ENCODE measurements around the gene FCGR3B.
A peak's percentile ranks its signal among the peaks of the same experiment; 100 is the strongest.
"Not testable (repeated sequence)": the region's sequence is repeated elsewhere in the genome, so short reads cannot be mapped to it uniquely, and the experiment has no call there.

The FCGR3B gene

DNA sequence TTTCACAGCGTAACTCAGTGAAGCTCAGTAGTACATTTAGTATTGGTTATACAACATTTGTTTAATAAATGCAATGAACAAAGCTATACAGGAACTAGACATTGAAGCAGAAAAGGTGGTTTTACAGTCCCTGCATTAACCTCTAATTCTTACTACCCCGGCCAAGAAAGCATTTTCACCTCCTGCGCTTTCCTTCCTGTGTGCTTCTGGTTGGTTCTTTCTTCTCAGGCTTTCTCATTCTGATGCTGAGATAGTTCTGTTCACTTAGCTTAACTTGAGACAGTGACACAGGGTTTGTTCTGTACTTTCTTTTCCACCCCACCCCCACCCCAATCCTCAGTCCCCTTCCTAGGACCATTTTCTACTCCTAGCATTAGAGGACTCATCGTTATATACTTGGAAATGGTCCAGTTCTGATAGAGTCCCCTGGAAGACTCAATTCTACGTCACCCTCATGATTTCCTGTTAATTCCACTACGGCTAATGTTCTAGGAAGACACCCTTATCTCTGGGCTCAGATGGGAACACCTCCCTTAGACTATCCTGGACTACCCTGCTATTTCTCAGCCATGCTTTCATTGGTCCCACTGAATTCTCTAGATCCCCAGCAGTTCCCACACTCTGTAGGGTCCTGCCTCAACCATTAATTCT, 7.5 kb downstream of the FCGR3B start:
- not testable (repeated sequence) for H3K27me3 Mint-ChIP-seq; H3K27ac Mint-ChIP-seq; H3K9me3 Mint-ChIP-seq; H3K36me3 Mint-ChIP-seq (ENCODE audit: low read depth); H3K4me3 Mint-ChIP-seq; DNase-seq
- H3K4me1 Mint-ChIP-seq (ENCODE audit: low read depth) = peaks cover 32% of the 10 kb centered on the region

DNA sequence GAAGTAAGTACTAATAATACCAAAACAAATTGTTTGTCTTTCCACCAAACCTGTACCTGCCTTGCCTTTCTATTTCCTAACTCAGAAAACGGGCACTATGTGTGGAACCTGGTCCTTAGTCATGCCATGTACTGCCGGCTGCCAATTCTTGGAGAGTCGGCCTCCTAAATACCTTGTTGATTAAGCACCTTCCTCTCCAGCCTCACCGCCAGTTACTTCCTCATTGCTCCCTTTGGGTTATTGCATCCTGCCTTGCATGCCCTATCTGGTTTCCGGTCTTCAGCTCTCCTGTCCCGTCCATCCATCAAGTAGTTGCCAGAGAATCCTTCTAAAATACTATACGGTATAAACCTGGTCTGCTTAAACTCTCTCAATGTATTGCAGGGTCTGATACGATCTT, 8.9 kb downstream of the FCGR3B start:
- H3K36me3 Mint-ChIP-seq (ENCODE audit: low read depth); H3K27me3 Mint-ChIP-seq; H3K9me3 Mint-ChIP-seq; DNase-seq; H3K27ac Mint-ChIP-seq; H3K4me3 Mint-ChIP-seq: not testable (repeated sequence)
- peaks cover 32% of the 10 kb centered on the region for H3K4me1 Mint-ChIP-seq (ENCODE audit: low read depth)

GRCh38 chr1:161621181-161622000, 9.6 kb downstream of the FCGR3B start:
- H3K4me1 Mint-ChIP-seq (ENCODE audit: low read depth) = peaks cover 29% of the 10 kb centered on the region
- H3K27me3 Mint-ChIP-seq; H3K36me3 Mint-ChIP-seq (ENCODE audit: low read depth); H3K9me3 Mint-ChIP-seq: not testable (repeated sequence)
- peak overlapping the region; percentile 90 for H3K27ac Mint-ChIP-seq
- DNase-seq = peak; percentile 87
- H3K4me3 Mint-ChIP-seq = peak overlapping the region; percentile 86

GRCh38 chr1:161620399-161620798, 10.6 kb downstream of the FCGR3B start:
- not testable (repeated sequence) for H3K4me3 Mint-ChIP-seq; DNase-seq; H3K9me3 Mint-ChIP-seq; H3K36me3 Mint-ChIP-seq (ENCODE audit: low read depth); H3K27me3 Mint-ChIP-seq; H3K27ac Mint-ChIP-seq
- peaks cover 29% of the 10 kb centered on the region for H3K4me1 Mint-ChIP-seq (ENCODE audit: low read depth)

DNA sequence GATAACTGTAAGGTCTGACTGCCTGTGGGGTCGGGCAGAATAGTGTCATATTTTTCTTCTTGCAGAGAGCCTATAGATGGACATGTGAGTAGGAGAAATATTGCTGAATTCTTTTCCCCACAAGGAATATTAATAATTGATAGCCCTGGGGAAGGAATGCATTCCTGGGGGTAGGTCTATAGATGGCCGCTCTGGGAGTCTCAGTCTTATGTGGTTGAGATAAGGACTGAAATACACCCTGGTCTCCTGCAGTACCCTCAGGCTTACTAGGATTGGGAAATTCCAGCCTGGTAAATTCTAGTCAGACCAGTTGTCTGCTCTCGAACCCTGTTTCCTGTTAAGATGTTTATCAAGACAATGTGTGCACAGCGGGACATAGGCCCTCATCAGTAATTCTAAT, 12.5 kb downstream of the FCGR3B start:
- H3K27me3 Mint-ChIP-seq; H3K4me3 Mint-ChIP-seq; DNase-seq; H3K36me3 Mint-ChIP-seq (ENCODE audit: low read depth); H3K27ac Mint-ChIP-seq; H3K9me3 Mint-ChIP-seq: not testable (repeated sequence)
- peaks cover 18% of the 10 kb centered on the region for H3K4me1 Mint-ChIP-seq (ENCODE audit: low read depth)

DNA sequence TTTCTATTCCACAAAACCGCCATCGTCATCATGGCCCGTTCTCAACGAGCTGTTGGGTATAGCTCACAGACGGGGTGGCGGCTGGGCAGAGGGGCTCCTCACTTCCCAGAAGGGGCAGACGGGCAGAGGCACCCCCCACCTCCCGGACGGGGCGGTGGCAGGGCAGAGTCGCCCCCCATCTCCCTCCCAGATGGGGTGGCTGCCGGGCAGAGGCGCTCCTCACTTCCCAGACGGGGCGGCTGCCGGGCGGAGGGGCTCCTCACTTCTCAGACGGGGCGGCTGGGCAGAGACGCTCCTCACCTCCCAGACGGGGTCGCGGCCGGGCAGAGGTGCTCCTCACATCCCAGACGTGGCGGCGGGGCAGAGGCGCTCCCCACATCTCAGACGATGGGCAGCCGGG, 14.6 kb downstream of the FCGR3B start:
- H3K4me1 Mint-ChIP-seq (ENCODE audit: low read depth) = peaks cover 12% of the 10 kb centered on the region
- H3K36me3 Mint-ChIP-seq (ENCODE audit: low read depth) = not testable (repeated sequence)

DNA sequence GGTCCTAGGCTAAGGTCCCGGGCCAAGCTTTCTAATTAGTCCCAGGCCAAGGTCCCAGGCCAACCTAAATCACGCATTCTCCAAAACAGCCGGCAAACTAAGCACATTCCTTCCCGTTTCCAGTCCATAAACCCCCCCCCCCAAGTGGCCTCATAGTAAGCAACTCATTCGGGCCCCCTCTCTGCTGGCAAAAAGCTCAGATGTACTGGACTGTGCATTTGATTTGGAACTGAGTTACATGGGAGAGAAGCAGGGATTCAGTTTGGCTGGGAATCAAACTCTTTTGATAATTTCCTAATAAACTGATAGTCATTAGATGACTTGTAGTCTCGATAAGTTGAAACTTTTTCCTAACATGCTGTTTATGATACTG, 17.8 kb downstream of the FCGR3B start:
- H3K27me3 Mint-ChIP-seq; DNase-seq; H3K36me3 Mint-ChIP-seq (ENCODE audit: low read depth); H3K4me1 Mint-ChIP-seq (ENCODE audit: low read depth); H3K9me3 Mint-ChIP-seq: not testable (repeated sequence)
- H3K4me3 Mint-ChIP-seq = peak overlapping the region; percentile 81
- H3K27ac Mint-ChIP-seq = peak overlapping the region; percentile 86

More for the DNA sequence above, 14.6 kb downstream of the FCGR3B start:
- not testable (repeated sequence) for DNase-seq, H3K27me3 Mint-ChIP-seq, H3K27ac Mint-ChIP-seq, H3K4me3 Mint-ChIP-seq, H3K9me3 Mint-ChIP-seq

DNA sequence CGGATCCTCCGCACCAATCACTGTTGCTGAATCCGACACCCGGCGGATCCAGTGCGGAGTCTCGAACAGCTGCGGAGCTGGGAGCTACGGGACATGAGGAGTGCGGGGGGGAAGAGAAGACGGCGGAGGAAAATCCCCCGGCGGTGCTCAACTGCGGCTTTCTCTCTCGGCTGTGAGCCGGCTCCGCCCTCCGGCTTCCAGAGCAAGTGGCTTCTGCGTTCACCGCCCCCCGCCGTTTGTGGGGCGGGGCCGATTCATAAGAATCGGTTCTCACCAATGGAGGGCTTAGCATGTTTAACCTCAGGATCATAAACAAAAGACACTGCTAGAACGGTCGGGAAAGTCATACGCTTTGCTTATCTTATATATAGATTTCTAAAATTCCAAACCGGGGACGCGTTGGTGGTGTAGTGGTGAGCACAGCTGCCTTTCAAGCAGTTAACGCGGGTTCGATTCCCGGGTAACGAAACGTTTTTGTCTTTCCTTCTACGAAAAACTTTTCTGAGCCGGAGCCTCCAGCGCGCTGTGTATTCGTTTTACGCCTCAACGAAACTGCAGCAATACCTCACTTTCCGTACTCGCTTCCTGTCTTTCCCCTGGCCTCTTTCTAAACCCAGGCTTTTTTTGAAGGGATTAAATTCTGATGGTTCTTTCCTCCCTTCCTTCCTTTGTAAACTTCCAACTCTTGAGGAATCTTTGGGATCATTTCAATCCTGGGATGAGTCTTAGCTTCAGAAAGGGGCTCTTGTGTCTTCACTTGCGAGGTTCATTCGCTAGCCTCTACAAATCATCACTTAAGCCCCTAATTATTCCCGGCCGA, 18.4 kb downstream of the FCGR3B start:
- H3K4me1 Mint-ChIP-seq (ENCODE audit: low read depth); H3K27me3 Mint-ChIP-seq; H3K9me3 Mint-ChIP-seq; H3K36me3 Mint-ChIP-seq (ENCODE audit: low read depth): not testable (repeated sequence)
- peak; percentile 82 for DNase-seq
- H3K4me3 Mint-ChIP-seq = peak overlapping the region; percentile 81
- peak overlapping the region; percentile 86 for H3K27ac Mint-ChIP-seq

GRCh38 chr1:161611866-161612321, 19.1 kb downstream of the FCGR3B start:
- not testable (repeated sequence) for H3K9me3 Mint-ChIP-seq; H3K4me1 Mint-ChIP-seq (ENCODE audit: low read depth); H3K36me3 Mint-ChIP-seq (ENCODE audit: low read depth); DNase-seq; H3K27me3 Mint-ChIP-seq
- peak overlapping the region; percentile 81 for H3K4me3 Mint-ChIP-seq
- peak overlapping the region; percentile 86 for H3K27ac Mint-ChIP-seq

GRCh38 chr1:161610198-161610597, 20.8 kb downstream of the FCGR3B start:
- not testable (repeated sequence) for H3K4me1 Mint-ChIP-seq (ENCODE audit: low read depth); H3K27ac Mint-ChIP-seq; H3K36me3 Mint-ChIP-seq (ENCODE audit: low read depth); DNase-seq; H3K27me3 Mint-ChIP-seq; H3K4me3 Mint-ChIP-seq; H3K9me3 Mint-ChIP-seq

GRCh38 chr1:161606541-161607336, 24.2 kb downstream of the FCGR3B start:
- H3K4me1 Mint-ChIP-seq (ENCODE audit: low read depth); H3K9me3 Mint-ChIP-seq; DNase-seq; H3K27ac Mint-ChIP-seq; H3K4me3 Mint-ChIP-seq; H3K27me3 Mint-ChIP-seq; H3K36me3 Mint-ChIP-seq (ENCODE audit: low read depth): not testable (repeated sequence)

DNA sequence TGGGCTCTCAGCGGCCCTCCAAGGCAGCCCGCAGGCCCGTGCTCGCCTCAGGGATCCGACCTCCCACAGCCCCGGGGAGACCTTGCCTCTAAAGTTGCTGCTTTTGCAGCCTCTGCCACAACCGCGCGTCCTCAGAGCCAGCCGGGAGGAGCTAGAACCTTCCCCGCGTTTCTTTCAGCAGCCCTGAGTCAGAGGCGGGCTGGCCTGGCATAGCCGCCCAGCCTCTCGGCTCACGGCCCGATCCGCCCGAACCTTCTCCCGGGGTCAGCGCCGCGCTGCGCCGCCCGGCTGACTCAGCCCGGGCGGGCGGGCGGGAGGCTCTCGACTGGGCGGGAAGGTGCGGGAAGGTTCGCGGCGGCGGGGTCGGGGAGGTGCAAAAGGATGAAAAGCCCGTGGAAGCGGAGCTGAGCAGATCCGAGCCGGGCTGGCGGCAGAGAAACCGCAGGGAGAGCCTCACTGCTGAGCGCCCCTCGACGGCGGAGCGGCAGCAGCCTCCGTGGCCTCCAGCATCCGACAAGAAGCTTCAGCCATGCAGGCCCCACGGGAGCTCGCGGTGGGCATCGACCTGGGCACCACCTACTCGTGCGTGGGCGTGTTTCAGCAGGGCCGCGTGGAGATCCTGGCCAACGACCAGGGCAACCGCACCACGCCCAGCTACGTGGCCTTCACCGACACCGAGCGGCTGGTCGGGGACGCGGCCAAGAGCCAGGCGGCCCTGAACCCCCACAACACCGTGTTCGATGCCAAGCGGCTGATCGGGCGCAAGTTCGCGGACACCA, 25.0 kb downstream of the FCGR3B start:
- H3K4me1 Mint-ChIP-seq (ENCODE audit: low read depth); H3K27me3 Mint-ChIP-seq; H3K4me3 Mint-ChIP-seq; H3K36me3 Mint-ChIP-seq (ENCODE audit: low read depth); H3K27ac Mint-ChIP-seq; DNase-seq; H3K9me3 Mint-ChIP-seq: not testable (repeated sequence)

GRCh38 chr1:161605024-161605423, 26.0 kb downstream of the FCGR3B start:
- not testable (repeated sequence) for H3K4me3 Mint-ChIP-seq

DNA sequence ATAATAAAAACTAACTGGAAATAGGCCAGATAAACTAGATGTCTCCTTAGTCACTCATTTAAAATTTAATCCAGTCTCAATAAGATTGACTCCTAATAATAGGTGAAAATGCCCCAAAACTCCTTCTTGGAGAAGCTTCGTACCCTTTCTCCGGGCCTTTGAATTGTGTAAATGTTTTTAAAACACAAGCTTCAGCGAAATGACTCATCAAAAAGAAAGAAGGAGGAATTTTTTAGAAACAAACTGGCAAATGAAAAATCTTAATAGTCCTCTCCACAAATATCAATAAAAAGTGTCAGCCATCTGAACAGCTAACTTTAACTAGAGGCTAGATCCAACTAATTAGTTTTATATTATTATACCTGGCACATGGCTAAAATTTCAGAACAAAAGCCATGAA, 33.9 kb downstream of the FCGR3B start:
- DNase-seq; H3K36me3 Mint-ChIP-seq (ENCODE audit: low read depth); H3K4me3 Mint-ChIP-seq; H3K4me1 Mint-ChIP-seq (ENCODE audit: low read depth); H3K9me3 Mint-ChIP-seq; H3K27ac Mint-ChIP-seq; H3K27me3 Mint-ChIP-seq: not testable (repeated sequence)

More at GRCh38 chr1:161605024-161605423, 26.0 kb downstream of the FCGR3B start:
- not testable (repeated sequence) for H3K27ac Mint-ChIP-seq; H3K27me3 Mint-ChIP-seq; H3K36me3 Mint-ChIP-seq (ENCODE audit: low read depth); H3K9me3 Mint-ChIP-seq; DNase-seq; H3K4me1 Mint-ChIP-seq (ENCODE audit: low read depth)
